ENCODE data around the gene KIF5C. TPM values are rescaled to one million over a fixed set of nuclear protein-coding genes. Genes with fewer than 3 reads are reported as not detected.

KIF5C gene
- total RNA-seq, 2 experiments from 2014 or later, result 8.1 to 22.2 TPM

DNA sequence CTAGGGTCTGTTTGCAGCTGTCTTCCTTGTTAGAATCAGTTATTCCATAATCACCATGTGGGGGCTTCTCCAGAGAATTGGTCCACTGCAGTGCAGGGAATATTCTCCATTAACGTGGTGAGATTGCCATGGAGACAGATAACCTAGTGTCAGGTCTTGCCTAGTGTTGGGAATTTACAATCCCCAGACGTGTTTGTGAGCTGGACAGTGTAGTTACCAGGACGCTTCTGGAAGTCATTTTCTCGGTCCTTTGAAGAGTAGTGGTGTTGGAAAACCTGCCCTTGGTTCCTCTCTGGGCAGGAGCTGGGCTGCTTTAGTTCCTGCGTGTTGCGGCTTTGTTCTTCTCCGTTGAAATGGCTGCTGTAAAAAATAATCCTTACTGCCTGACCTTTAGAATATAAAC is 94.6 kb downstream of the KIF5C start:
- Histone ChIP-seq H3K4me1 (ENCODE audit: insufficient read depth, low read length, poor library complexity, severe bottlenecking) (peaks cover 6% of the 10 kb centered on the region), H3K79me2 (ENCODE audit: insufficient read depth, low read depth, low read length) (no peaks in the 10 kb centered on the region), H3K4me2 (ENCODE audit: low read length) (no peak overlapping the region), H3K27ac (ENCODE audit: low read depth, low read length, poor library complexity, severe bottlenecking) (no peak overlapping the region), H3K9me2 (ENCODE audit: insufficient read depth, low read length) (no peaks in the 10 kb centered on the region), H3K36me3 (ENCODE audit: insufficient read depth, low read length) (peaks cover 11% of the 10 kb centered on the region), H2AFZ (ENCODE audit: low read length) (no peak overlapping the region), H4K20me1 (ENCODE audit: insufficient read depth, low read length) (no peaks in the 10 kb centered on the region), H3K9me3 (ENCODE audit: low read length) (no peaks in the 10 kb centered on the region), H3K4me3 (ENCODE audit: low read depth, low read length, poor library complexity, severe bottlenecking) (no peak overlapping the region)
- ChIA-PET CTCF (ENCODE audit: unreplicated experiment) (no interaction called here), POLR2A (interaction anchor here (1.1 kb wide), 1 partner anchor 16 kb away, joined by 3 read pairs; no protein-coding TSS in a partner anchor)
- no peak for DNase-seq (ENCODE audit: low spot score)
- intact Hi-C loops (cut with micrococcal nuclease; ENCODE audit: unreplicated experiment), result no loop called here
- BruUV-seq (replicated peaks), result no TSS peak
- TF ChIP-seq, protein P1, sequence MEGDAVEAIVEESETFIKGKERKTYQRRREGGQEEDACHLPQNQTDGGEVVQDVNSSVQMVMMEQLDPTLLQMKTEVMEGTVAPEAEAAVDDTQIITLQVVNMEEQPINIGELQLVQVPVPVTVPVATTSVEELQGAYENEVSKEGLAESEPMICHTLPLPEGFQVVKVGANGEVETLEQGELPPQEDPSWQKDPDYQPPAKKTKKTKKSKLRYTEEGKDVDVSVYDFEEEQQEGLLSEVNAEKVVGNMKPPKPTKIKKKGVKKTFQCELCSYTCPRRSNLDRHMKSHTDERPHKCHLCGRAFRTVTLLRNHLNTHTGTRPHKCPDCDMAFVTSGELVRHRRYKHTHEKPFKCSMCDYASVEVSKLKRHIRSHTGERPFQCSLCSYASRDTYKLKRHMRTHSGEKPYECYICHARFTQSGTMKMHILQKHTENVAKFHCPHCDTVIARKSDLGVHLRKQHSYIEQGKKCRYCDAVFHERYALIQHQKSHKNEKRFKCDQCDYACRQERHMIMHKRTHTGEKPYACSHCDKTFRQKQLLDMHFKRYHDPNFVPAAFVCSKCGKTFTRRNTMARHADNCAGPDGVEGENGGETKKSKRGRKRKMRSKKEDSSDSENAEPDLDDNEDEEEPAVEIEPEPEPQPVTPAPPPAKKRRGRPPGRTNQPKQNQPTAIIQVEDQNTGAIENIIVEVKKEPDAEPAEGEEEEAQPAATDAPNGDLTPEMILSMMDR (conservative IDR thresholded peaks at IDR 0.05; ENCODE audit: low read length), result no peak
- no peak for TF ChIP-seq EZH2phosphoT487 (IDR thresholded peaks at IDR 0.05; ENCODE audit: borderline replicate concordance, low read depth, low read length)

DNA sequence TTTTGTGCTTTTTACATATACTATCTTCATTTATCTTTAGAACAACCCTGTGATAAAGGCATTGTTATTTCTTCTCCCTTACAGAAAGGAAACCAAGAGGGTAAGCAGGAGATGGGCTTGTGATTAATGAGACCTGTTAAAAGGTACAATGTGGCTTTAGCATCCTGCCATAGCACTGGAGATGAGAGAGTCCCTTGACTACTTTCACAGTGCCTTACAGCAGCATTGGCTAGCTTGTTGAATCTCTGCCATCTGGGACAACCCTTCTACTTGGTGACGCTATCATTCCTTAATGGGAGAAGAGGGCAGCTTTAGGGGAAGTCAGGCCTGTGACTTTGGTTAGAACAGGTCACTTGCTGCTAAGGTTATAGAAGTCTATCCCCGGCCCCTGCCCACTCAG is 95.4 kb downstream of the KIF5C start:
- no TSS peak for BruUV-seq (replicated peaks)
- no peak overlapping the region for H3K27ac ChIP-seq (ENCODE audit: low read depth, low read length, poor library complexity, severe bottlenecking)
- no peaks in the 10 kb centered on the region for H3K79me2 ChIP-seq (ENCODE audit: insufficient read depth, low read depth, low read length)
- H2AFZ ChIP-seq (ENCODE audit: low read length), result no peak overlapping the region
- no peaks in the 10 kb centered on the region for H3K9me3 ChIP-seq (ENCODE audit: low read length)
- intact Hi-C loops (cut with micrococcal nuclease; ENCODE audit: unreplicated experiment), result no loop called here
- no peaks in the 10 kb centered on the region for H4K20me1 ChIP-seq (ENCODE audit: insufficient read depth, low read length)
- H3K4me1 ChIP-seq (ENCODE audit: insufficient read depth, low read length, poor library complexity, severe bottlenecking), result peaks cover 5% of the 10 kb centered on the region
- no peak overlapping the region for H3K4me2 ChIP-seq (ENCODE audit: low read length)
- CTCF ChIA-PET (ENCODE audit: unreplicated experiment), result no interaction called here
- H3K36me3 ChIP-seq (ENCODE audit: insufficient read depth, low read length), result peaks cover 11% of the 10 kb centered on the region
- POLR2A ChIA-PET, result interaction anchor here (1.1 kb wide), 1 partner anchor 15 kb away, joined by 3 read pairs; no protein-coding TSS in a partner anchor
- TF ChIP-seq, protein P1 (conservative IDR thresholded peaks at IDR 0.05; ENCODE audit: low read length), result no peak
- no peak for TF ChIP-seq EZH2phosphoT487 (IDR thresholded peaks at IDR 0.05; ENCODE audit: borderline replicate concordance, low read depth, low read length)
- H3K4me3 ChIP-seq (ENCODE audit: low read depth, low read length, poor library complexity, severe bottlenecking), result no peak overlapping the region
- no peaks in the 10 kb centered on the region for H3K9me2 ChIP-seq (ENCODE audit: insufficient read depth, low read length)
- DNase-seq (ENCODE audit: low spot score), result no peak

DNA sequence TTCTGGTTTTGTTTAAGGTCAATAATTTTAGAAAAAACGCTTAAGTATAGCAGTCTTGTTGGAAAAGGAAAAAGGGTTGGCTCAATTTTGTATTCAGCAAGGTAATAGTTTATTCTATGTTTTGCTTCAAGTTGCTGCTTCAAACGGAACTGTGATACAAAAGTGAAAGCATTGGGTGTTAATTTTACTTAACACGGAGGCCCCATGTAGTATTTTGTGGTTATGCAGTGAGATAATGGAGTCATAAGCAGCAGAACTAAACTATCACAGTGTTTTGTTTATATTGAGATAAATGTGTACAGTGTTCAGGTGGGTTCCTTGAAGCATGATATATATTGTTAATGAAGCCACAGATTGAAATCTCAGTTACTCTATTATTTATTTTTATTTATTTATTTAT is 96.5 kb downstream of the KIF5C start:
- Histone ChIP-seq H4K20me1 (ENCODE audit: insufficient read depth, low read length) (no peaks in the 10 kb centered on the region), H3K79me2 (ENCODE audit: insufficient read depth, low read depth, low read length) (no peaks in the 10 kb centered on the region), H3K4me2 (ENCODE audit: low read length) (no peak overlapping the region), H3K27ac (ENCODE audit: low read depth, low read length, poor library complexity, severe bottlenecking) (no peak overlapping the region), H3K9me3 (ENCODE audit: low read length) (no peaks in the 10 kb centered on the region), H3K4me1 (ENCODE audit: insufficient read depth, low read length, poor library complexity, severe bottlenecking) (no peaks in the 10 kb centered on the region), H2AFZ (ENCODE audit: low read length) (no peak overlapping the region), H3K36me3 (ENCODE audit: insufficient read depth, low read length) (peaks cover 11% of the 10 kb centered on the region), H3K4me3 (ENCODE audit: low read depth, low read length, poor library complexity, severe bottlenecking) (no peak overlapping the region), H3K9me2 (ENCODE audit: insufficient read depth, low read length) (no peaks in the 10 kb centered on the region)
- TF ChIP-seq EZH2phosphoT487 (IDR thresholded peaks at IDR 0.05; ENCODE audit: borderline replicate concordance, low read depth, low read length), result no peak
- TF ChIP-seq, protein P1 (conservative IDR thresholded peaks at IDR 0.05; ENCODE audit: low read length), result no peak
- intact Hi-C loops (cut with micrococcal nuclease; ENCODE audit: unreplicated experiment), result no loop called here
- DNase-seq (ENCODE audit: low spot score), result no peak
- no TSS peak for BruUV-seq (replicated peaks)
- POLR2A ChIA-PET, result no interaction called here
- CTCF ChIA-PET (ENCODE audit: unreplicated experiment), result no interaction called here

All from OCI-LY7 (cell line).